ENCODE measurements around the gene NCOR1.
"Not testable (repeated sequence)": the region's sequence is repeated elsewhere in the genome, so short reads cannot be mapped to it uniquely, and the experiment has no call there.

Gene NCOR1

DNA sequence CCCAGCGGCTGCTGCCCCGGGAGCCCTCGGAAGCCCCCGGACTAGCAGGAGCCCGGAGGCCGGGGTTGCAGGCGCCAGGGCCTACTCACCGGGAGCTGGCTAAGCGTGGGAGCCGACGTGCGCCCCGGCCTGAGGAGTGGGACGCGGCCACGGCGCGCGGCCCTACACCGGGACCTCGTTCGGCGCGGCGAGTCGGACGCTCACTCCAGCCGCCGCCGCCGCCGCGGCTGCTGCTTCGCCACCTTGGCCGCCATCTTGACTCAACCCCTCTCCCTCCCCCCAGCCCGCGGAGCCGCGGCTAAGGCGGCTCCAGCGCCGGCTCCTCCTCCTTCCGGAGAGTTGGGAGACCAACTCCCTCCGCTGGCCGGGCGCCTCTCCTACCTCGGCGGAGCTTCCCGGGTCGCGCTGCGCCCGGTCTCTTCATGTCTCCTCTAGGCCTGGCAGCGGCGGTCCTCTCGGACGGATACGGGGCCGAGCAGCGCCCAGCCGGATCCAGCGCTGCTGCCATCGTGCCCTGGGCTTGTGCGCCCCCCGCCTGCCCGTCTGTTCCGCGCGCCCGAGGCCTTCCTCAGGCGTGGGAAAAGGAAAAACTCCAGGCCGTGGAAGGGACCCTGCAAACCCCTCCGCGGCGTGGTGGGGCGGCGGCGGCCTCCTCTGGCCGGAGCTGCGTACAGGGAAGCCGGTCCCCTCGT lies at the start of gene NCOR1:
Gene NCOR1, minus strand, starts transcription at position 262 of the 692 bp plus-strand sequence. CDS start 20,965 bp downstream, outside the sequence.
- peak; percentile 90 for DNase-seq (ENCODE audit: low spot score)

DNA sequence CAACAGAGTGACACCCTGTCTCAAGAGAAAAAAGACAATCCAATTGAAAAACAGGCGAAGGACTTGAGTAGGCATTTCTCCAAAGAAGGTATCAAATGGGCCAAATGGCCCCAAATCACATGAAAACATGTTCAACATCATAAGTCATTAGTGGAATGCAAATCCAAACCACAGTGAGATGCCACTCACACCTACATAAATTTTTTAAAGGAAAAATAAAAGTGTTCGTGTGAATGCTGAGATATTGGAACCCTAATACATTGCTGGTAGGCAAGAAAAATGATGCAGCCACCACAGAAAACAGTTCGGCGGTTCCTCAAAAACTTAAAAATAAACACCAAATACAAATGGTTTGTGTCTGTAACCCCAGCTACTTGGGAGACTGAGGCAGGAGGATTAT lies 46.9 kb upstream of the NCOR1 start:
- DNase-seq (ENCODE audit: low spot score), result no peak

DNA sequence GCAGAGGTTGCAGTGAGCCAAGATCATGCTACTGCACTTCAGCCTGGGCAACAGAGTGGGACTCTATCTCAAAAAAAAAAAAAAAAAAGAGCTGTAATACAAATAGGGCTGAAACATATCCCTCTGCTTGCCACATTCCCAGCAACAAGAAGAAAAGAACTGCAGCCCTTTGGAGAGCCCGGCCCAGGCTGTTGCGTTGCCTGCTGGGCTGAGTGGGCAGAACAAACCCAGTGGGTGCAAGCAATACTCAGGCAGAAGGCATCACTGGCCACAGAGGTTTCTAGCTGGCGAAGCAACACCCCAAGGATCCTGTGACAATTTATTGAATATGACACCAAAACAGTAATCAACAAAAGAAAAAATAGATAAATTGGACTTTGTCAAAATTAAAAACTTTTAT lies 45.7 kb upstream of the NCOR1 start:
- no peak for DNase-seq (ENCODE audit: low spot score)

DNA sequence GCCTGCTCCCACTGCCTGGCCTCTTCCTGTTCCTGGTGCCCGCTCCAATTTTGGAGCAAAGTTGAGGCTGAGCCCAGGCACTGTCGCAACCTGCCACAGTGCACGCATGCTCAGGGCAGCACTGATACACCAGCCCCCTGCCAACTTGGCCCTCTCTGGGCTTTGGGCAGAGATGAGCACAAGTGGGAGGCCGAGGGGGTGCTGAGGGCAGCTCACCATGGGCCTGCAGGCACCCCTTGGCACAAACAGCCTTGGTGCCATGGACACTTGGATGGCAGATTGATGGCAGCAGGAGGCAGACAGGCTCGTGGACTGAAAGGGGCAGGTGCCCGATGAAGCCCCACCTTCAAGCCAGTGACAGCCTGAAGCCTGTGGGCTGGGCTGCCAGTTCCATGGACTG lies 44.6 kb upstream of the NCOR1 start:
- no peak for DNase-seq (ENCODE audit: low spot score)

DNA sequence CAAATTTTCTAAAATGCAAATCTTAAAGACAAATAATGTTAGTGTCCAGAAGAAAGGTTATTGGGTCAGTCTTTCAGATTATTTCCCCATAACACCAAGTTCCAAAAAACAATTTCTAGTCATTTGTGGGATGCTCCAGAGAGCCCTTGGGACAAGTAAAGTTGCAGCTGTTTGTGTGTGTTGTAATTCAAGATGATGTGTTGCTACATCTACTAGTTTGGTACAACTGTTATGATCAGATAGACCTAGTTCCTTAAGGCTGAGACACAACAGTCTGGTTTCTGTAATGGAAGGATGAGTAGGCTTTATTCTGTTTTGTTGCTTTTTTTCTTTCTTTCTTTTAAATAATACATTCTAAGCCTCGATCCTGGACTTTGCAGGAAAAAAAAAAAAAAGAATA lies 43.6 kb upstream of the NCOR1 start:
- no peak for DNase-seq (ENCODE audit: low spot score)

DNA sequence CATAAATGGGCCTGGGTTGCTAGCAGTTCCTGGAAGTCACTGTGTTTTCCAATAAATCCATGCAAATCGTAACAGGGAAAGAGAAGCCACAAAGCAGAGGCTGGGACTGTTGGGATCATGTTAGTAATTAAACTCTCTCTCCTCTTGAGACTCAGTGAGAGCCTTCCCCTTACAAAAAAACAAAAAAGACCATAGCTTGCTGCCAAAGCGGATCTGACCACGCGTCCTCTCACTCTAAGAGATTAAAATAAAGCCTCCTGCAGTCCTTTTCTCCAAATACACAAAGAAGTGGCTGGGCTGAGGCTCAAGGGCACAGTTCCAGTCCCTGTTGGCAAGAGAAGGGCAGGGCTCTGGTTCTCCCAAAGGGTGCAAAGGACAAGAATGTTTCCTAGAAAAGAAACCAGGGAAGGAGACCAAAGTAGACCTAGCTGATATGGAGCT lies 40.2 kb upstream of the NCOR1 start:
- peak; percentile 37 for DNase-seq (ENCODE audit: low spot score)

DNA sequence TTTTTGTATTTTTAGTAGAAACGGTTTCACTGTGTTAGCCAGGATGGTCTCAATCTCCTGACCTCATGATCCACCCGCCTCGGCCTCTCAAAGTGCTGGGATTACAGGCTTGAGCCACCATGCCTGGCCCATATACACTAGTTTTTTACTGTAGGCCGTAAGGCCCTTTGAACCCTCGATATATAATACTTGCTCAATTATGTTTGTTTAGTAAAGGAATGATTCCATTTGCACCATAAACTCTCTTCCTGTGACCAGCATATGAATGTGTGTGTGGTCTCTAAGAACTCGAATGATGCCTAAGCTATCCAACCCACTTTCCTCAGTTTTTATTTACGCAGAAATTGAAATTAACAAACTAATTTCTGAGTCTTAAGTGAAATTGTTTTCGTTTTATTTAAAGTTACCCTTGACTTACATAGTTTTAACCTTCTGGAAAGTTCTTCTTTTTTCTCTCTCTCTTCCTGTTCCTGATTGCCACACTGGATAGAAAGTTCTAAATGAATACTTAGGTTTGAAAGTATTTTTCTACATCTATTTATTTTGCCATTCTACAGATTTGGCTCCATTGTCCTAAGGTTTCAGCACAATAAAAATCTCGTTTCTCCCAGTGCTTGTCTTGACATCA lies 39.6 kb upstream of the NCOR1 start:
- DNase-seq (ENCODE audit: low spot score), result no peak

DNA sequence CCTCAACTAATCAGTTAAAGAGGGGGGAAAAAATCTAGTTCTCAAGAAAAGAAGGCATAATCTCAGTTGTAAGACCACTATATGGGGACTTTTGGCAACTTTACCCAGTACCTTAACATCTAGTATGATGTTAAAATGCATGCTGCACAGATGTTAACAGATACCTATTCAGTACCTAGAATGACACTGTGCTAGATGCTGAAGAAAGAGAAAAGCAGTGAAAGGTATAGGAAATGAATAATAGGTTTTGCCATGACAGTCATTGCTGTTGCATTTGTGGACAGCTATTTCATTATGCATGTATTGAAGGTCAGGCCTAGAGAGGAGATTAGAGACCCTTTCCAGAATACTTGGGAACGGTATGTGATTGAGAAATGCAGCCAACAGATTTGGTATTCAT lies 36.2 kb upstream of the NCOR1 start:
- DNase-seq (ENCODE audit: low spot score), result no peak

DNA sequence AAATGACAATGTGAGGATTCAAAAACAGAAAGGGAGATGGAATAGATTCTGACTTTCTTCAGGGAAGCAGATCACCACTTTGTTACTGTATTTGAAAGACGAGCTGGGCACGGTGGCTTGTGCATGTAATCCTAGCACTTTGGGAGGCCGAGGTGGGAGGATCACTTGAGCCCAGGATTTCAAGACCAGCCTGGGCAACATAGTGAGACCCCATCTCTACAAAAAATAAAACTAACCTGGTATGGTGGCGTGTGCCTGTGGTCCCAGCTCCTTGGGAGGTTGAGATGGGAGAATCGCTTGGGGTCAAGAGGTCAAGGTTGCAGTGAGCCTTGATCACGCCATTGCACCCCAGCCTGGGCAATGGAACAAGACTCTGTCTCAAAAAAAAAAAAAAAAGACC lies 35.7 kb upstream of the NCOR1 start:
- DNase-seq (ENCODE audit: low spot score), result no peak

DNA sequence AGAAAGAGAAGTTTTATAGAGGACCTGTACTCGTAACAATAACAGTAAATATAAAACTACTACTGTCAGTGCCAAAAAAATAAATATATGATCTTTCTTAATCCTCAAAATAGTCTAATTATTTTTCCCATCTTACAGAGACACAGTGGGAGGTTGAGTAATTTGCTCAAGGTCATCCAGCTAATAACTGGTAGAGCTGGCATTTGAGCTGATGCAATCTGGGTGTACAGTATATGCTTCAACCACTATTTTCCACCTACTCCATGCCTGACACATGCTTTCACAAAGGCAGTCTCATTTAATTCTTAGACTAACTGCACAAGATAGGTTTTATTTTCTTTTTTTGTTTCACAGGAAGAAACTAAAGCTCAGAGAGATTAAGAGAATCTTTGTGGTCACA lies 35.3 kb upstream of the NCOR1 start:
- DNase-seq (ENCODE audit: low spot score), result no peak

DNA sequence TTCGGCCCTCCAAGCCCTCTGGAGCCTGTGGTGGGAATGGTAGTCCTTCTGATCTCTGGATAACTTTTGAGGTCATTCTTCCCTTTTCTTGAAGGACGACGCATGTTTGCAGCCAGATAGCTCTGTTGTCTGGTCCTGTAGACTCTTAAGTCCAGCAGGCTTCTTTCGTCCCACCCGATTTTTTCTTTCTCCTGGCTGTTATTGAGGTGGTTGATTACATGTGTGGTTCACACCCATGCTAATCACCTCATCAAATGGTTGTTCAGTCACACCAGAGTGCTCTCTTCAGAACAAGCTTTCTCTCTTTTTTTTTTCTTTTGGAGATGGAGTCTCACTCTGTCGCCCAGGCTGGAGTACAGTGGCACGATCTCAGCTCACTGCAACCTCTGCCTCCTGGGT lies 32.3 kb upstream of the NCOR1 start:
- no peak for DNase-seq (ENCODE audit: low spot score)

DNA sequence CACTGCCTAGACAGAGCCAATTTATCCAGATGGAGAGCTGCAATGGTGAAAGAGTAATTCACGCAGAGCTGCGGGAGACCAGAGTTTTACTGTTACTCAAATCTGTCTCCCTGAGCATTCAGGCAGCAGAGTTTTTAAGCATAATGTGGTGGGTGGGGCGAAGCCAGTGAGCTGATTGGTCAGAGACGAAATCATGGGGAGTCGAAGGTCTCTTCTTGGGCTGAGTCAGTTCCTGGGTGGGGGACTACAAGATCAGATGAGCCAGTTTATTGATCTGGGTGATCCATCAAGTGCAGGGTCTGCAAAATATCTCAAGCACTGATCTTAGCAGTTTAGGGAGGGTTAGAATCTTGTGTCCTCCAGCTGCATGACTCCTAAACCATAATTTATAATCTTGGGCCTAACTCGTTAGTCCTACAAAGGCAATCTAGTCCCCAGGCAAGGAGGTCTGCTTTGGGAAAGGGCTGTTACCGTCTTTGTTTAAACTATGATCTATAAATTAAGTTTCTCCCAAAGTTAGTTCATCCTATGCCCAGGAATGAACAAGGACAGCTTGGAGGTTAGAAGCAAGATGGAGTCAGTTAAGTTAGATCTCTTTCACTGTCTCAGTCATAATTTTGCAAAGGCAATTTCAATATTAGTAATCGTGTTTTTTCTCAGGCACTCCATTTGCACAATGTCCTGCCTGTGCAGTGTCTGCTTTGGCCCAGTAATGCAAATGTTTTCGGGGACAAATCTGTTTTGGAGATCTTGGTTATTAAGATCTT lies 28.6 kb upstream of the NCOR1 start:
- no peak for DNase-seq (ENCODE audit: low spot score)

DNA sequence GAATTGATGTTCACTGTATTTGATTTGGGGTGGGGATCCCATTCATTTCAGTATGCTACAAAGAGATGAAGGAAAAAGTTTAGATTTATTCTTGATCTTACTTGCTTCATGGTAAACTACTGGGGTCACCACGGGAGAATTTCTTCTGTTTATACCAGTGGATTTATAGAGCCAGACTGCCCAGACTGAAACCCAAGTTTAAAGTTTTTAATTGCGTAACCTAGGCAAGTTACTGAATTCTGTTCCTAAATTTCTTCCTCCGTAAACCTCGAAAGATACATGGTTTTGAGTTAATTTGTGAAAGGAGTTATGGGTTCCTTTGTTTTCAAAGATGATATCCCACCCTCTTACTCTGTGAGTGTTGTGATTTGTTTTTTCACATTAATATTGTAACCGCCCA lies 28.1 kb upstream of the NCOR1 start:
- no peak for DNase-seq (ENCODE audit: low spot score)

DNA sequence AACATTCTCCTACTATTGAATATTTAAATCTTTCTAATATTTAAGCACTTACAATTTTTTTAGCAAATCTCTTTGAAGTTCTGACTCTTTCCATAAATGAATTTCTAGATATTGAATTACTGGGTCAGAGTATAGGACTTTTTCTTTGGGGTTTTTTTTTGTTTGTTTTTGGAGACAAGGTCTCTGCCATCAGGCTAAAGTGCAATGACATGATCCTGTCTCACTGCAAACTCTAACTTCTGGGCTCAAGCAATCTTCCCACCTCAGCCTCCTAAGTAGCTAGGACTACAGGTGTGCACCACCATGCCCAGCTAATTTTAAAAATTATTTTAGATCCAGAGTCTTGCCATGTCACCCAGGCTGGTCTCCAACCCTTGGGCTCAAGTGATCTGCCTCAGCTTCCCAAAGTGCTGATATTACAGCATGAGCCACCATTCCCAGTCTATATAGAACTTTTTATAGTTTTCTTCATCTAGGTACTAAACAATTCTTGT lies 26.6 kb upstream of the NCOR1 start:
- DNase-seq (ENCODE audit: low spot score), result no peak

DNA sequence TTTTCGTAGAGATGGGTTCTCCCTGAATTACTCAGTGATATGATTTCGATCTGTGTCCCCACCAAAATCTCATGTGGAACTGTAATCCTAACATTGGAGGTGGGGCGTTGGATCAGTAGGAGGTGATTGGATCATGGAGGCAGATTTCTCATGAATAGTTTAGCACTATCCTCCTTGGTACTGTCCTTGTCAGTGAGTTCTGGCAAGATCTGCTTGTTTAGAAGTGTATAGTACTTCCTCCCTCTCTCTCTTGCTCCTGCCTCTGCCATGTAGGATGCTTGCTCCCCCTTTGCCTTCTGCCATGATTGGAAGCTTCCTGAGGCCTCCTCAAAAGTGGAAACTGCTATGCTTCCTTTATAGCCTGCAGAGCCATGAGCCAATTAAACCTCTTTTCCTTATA lies 24.6 kb upstream of the NCOR1 start:
- DNase-seq (ENCODE audit: low spot score), result no peak

DNA sequence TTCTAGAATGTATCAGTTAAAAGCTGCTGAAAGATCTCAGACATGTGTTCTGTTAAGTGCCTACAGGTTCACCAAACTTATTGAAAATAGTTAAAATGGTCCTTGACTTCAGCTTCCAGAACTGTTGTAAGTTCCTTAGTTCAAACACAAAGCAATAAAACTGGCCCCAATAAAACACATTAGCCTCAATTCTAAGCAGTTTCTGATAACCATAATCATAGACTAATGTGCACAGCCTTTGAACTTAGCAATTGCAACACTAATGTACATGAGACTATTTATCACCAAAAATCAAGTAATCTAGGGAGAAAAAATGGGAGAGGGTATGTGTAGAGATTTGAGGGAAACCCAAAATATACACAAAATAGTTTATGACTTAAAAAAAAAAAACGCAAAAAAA lies 17.1 kb upstream of the NCOR1 start:
- DNase-seq (ENCODE audit: low spot score), result no peak

DNA sequence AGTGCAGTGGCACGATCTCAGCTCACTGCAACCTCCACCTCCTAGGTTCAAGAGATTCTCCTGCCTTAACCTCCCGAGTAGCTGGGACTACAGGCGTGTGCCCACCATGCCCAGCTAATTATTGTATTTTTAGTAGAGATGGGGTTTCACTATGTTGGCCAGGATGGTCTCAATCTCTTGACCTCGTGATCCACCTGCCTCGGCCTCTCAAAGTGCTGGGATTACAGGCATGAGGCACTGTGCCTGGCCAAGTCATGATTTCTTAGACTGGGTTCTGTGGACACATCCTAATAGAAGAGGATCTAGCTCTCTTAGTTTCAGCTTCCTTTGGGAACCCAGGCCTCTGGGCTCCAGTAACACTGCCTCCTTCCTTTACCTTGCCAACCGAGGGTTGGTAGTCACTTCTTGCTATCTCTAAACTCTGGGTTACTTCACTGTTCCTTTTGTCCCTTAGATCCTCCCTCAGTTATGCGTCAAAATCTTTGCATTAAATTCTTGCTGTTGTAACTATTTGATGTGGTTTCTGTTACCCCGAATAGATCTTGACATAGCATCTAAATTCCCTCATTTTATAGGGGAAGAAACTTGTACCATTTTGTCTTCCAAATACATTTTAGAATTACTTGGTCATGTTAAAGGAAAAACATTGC lies 14.7 kb upstream of the NCOR1 start:
- DNase-seq (ENCODE audit: low spot score), result not testable (repeated sequence)

DNA sequence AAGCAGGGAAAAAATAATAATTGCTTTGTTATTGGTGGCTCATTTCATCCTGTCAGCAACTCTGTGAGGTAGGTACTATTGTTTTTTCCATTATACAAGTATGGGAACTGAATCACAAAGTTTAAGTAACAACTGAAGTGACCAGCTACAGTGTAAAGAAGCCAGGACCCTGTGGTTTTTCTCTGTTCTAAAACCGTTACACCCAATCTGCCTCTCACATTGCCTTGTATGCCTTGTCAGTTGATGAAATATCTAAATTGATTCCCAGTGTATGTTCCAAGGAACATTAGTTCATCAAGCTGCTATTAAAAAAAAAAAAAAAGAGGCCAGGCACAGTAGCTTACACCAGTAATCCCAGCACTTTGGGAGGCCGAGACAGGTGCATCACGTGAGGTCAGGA lies 7.1 kb upstream of the NCOR1 start:
- no peak for DNase-seq (ENCODE audit: low spot score)

DNA sequence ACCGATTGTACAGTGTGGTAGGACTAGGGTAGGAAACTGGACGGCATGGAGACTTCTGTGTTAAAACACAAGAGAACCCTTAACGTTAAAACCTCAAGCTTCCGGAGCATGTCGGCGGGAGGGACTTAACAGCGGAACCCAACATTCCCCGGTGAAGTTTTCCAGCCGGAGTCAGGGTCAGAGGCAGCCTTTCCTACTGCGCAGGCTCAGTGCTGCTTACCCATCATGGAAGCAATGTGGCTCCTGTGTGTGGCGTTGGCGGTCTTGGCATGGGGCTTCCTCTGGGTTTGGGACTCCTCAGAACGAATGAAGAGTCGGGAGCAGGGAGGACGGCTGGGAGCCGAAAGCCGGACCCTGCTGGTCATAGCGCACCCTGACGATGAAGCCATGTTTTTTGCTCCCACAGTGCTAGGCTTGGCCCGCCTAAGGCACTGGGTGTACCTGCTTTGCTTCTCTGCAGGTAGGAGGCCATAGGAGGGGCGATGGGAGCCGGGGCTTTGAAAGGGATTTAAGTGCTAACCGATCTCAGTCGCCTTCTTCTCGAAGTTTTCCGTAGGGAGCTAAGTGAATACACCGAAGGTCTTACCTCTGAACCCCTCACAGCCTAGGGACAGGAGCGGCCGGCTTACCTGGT lies 1.8 kb upstream of the NCOR1 start, which contains the start of gene PIGL:
Gene PIGL, plus strand, starts transcription at position 209 of the 634 bp plus-strand sequence. Its CDS starts 17 bp downstream, at position 226.
- DNase-seq (ENCODE audit: low spot score), result peak; percentile 81

DNA sequence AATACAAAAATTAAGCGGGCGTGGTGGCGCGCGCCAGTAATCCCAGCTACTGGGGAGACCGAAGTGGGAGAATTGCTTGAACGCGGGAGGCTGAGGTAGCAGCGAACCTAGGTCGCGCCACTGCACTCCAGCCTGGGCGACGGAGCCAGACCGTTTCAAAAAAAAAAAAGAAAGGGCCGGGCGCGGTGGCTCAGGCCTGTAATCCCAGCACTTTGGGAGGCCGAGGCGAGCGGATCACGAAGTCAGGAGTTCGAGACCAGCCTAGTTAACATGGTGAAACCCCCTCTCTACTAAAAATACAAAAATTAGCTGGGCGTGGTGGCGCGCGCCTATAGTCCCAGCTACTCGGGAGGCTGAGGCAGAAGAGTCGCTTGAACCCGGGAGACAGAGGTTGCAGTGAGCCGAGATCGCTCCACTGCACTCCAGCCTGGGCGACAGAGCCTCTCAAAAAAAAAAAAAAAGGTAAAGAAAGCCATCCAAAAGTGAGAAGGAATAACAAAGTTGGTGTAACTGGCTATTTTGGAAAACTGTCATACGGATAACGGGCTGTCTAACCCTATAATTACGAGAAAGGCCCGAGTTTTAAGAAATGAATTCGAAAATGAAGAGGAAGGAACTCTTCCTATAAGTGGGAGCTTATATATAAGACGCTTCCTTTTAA lies 1.1 kb upstream of the NCOR1 start:
- DNase-seq (ENCODE audit: low spot score), result not testable (repeated sequence)

DNA sequence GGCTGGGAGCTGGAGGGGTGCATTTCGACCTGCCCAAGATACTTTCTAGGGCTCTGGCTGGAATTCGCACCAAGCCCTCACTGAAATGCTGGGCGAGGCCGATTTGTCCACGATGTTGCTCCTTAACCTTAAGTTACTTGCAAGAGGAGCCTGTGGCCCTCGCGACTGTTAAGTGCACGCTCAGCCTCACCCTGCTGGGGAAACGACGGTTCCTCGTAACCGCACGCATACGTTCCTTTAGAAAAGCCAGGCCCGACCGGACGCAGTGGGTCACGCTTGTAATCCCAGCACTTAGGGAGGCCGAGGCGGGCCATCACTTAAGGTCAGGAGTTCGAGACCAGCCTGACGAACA lies 607 bp upstream of the NCOR1 start:
- DNase-seq (ENCODE audit: low spot score), result no peak

DNA sequence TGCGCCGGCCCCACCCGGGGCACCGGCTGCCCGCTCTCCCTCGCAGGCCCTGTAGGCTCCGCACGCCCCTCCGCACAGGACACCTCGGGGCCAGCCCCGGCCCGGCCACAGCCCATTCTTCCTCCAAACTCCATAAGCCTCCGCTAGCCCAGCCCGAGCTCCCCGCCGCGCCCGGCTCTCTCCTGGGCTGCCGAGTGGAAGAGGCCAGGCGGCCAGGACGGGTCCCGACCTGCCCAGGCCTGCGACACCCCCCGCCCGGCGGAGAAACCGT lies 397 bp downstream of the NCOR1 start:
- DNase-seq (ENCODE audit: low spot score), result peak; percentile 71
